HepG2 (cell line): ENCODE data around the gene PIBF1.

Source experiments
- ATF1 ChIP-seq: IDR thresholded peaks from 2 replicates; pipeline ENCODE4 v1.6.1; 2016; ENCODE audit warnings: mild to moderate bottlenecking, control low read depth
- CREB1 ChIP-seq, 2 experiments: fragments of 450-650 bp in 1 of 2; IDR thresholded peaks; 2 replicates each; pipeline ENCODE4 v1.6.1; 2016 to 2017; ENCODE audit warnings: control low read depth in 1 of 2, mild to moderate bottlenecking in 1 of 2, missing compliant biosample characterization in 1 of 2, missing genetic modification characterization in 1 of 2
- GABPA ChIP-seq, 2 experiments: IDR thresholded peaks; 2 replicates each; pipeline ENCODE4 v1.6.1; 2011 to 2016; ENCODE audit warnings: low read depth in 2 of 2, low read length in 1 of 2, missing biosample characterization in 1 of 2, missing genetic modification characterization in 1 of 2
- POLR2A ChIP-seq, 2 experiments: IDR thresholded peaks; 2 replicates each; pipeline ENCODE4 v1.6.1; 2011; ENCODE audit warnings: low read depth in 2 of 2, low read length in 2 of 2, mild to moderate bottlenecking in 1 of 2, moderate library complexity in 1 of 2; ENCODE audit not compliant: insufficient read depth in 1 of 2
- ZNF607 ChIP-seq: sonication (generic); formaldehyde crosslinking; IDR thresholded peaks from 2 replicates; pipeline ENCODE4 v1.5.1; 2020; ENCODE audit warnings: missing genetic modification reagents, mild to moderate bottlenecking, borderline replicate concordance
- ZNF784 ChIP-seq: sonication (generic); formaldehyde crosslinking; IDR thresholded peaks from 2 replicates; pipeline ENCODE4 v1.5.1; 2020; ENCODE audit warnings: missing genetic modification reagents, mild to moderate bottlenecking, borderline replicate concordance
- TF ChIP-seq, protein P1 (sequence below): sonication (generic); formaldehyde crosslinking; IDR thresholded peaks from 2 replicates; pipeline ENCODE4 v1.5.0; 2020; ENCODE audit warnings: mild to moderate bottlenecking, missing genetic modification reagents, moderate library complexity

GRCh38 chr13:73018336-73018735 lies 236.4 kb downstream of the PIBF1 start:
- TF ChIP-seq ZNF784 (no peak), GABPA (IDR thresholded peaks at IDR 0.05; ENCODE audit: low read depth, low read length) (no peak), GABPA (CRISPR knock-in tag; IDR thresholded peaks at IDR 0.05; ENCODE audit: low read depth) (no peak), CREB1 (IDR thresholded peaks at IDR 0.05) (no peak), CREB1 (CRISPR knock-in tag; IDR thresholded peaks at IDR 0.05) (no peak), ZNF607 (no peak), POLR2A (IDR thresholded peaks at IDR 0.05; ENCODE audit: insufficient read depth in 1 of 2, low read depth in 2 of 2, low read length in 2 of 2) (no peak), ATF1 (CRISPR knock-in tag) (no peak)
- TF ChIP-seq, protein P1, sequence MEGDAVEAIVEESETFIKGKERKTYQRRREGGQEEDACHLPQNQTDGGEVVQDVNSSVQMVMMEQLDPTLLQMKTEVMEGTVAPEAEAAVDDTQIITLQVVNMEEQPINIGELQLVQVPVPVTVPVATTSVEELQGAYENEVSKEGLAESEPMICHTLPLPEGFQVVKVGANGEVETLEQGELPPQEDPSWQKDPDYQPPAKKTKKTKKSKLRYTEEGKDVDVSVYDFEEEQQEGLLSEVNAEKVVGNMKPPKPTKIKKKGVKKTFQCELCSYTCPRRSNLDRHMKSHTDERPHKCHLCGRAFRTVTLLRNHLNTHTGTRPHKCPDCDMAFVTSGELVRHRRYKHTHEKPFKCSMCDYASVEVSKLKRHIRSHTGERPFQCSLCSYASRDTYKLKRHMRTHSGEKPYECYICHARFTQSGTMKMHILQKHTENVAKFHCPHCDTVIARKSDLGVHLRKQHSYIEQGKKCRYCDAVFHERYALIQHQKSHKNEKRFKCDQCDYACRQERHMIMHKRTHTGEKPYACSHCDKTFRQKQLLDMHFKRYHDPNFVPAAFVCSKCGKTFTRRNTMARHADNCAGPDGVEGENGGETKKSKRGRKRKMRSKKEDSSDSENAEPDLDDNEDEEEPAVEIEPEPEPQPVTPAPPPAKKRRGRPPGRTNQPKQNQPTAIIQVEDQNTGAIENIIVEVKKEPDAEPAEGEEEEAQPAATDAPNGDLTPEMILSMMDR (CRISPR knock-in tag) = no peak
